GM19397 (cell line): Measurements from ENCODE around the gene MARVELD3.
"Not testable (repeated sequence)": the region's sequence is repeated elsewhere in the genome, so short reads cannot be mapped to it uniquely, and the experiment has no call there.

Source experiments
- ATAC-seq: cut with Tn5 transposase; IDR thresholded peaks from one replicate; pipeline ENCODE4 v1.9.1; 2021; ENCODE audit warnings: mild to moderate bottlenecking, moderate library complexity; ENCODE audit not compliant: unreplicated experiment

MARVELD3 gene, protein sequence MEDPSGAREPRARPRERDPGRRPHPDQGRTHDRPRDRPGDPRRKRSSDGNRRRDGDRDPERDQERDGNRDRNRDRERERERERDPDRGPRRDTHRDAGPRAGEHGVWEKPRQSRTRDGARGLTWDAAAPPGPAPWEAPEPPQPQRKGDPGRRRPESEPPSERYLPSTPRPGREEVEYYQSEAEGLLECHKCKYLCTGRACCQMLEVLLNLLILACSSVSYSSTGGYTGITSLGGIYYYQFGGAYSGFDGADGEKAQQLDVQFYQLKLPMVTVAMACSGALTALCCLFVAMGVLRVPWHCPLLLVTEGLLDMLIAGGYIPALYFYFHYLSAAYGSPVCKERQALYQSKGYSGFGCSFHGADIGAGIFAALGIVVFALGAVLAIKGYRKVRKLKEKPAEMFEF

GRCh38 chr16:71626018-71626857 is at the start of gene MARVELD3:
TSS of gene MARVELD3 (plus strand) at chr16:71626184. CDS start at chr16:71626230, 46 bp downstream.
- ATAC-seq: no peak

DNA sequence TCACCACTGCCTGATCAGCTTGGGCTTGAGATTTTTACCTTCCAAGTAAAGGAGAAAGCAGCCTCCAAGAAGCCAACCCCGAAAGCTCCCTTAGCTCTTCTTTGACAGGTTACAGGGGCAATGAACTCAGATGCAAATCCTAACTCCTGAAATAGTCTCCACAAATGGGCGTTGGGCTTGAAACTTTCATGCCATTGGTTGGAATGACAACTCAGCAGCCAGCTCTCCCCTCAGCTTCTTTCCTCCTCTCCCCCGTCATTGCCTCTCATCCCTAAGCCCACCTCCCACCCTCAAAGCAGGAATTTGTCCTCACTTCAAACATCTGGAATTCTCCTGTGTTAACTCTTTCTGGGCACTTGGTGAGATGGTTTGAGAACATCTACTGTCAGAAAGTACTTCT is 49.0 kb upstream of the MARVELD3 start, which contains the start of gene TAT:
Gene TAT (minus strand): TSS at position 122 of the 400 bp plus-strand sequence. CDS start 677 bp downstream, outside the sequence.
- no peak for ATAC-seq

DNA sequence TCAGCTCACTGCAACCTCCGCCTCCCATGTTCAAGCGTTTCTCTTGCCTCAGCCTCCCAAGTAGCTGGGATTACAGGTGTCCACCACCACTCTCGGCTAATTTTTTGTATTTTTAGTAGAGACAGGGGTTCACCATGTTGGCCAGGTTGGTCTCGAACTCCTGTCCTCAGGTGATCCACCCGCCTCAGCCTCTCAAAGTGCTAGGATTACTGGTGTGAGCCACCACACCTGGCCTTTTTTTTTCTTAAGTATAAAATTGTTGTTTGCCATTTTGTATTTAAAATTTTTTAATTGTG is 43.5 kb upstream of the MARVELD3 start:
- ATAC-seq: not testable (repeated sequence)

GRCh38 chr16:71584543-71585317 is 41.3 kb upstream of the MARVELD3 start:
- no peak for ATAC-seq

DNA sequence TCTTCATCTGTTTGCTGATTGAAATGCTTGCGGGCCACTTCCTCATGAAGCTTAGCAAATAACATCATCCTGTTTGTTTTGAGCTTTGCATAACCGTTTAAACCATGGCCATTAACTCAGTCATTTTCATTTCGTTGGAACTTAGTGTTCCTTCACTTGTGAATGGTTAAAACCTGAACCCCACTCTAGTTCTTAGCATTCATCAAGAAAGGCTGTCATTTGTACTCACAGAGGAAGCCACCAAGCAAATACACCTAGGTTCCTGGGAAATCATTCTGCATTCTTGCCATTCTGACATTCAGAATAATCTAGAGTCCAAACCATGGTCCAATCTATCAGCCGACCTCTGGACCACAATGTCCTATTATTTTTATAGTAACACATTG is 40.7 kb upstream of the MARVELD3 start:
- no peak for ATAC-seq

DNA sequence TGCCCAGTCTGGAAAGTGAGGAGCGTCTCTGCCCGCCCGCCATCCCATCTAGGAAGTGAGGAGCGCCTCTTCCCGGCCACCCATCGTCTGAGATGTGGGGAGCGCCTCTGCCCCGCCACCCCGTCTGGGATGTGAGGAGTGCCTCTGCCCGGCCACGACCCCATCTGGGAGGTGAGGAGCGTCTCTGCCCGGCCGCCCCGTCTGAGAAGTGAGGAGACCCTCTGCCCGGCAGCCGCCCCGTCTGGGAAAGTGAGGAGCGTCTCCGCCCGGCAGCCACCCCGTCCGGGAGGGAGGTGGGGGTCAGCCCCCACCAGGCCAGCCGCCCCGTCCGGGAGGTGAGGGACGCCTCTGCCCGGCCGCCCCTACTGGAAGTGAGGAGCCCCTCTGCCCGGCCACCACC is 36.6 kb upstream of the MARVELD3 start:
- not testable (repeated sequence) for ATAC-seq

DNA sequence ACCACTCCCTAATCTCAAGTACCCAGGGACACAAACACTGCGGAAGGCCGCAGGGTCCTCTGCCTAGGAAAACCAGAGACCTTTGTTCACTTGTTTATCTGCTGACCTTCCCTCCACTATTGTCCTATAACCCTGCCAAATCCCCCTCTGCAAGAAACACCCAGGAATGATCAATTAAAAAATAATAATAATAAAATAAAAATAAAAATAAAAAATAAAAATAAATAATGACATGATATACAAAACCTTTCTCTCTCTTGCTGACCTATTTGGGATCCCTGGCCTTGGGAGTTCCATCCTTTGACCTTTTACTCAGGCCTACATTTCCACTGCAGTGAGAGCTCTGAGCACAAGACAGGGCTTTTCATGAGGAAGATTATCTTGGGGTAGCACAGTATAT is 35.9 kb upstream of the MARVELD3 start:
- not testable (repeated sequence) for ATAC-seq

DNA sequence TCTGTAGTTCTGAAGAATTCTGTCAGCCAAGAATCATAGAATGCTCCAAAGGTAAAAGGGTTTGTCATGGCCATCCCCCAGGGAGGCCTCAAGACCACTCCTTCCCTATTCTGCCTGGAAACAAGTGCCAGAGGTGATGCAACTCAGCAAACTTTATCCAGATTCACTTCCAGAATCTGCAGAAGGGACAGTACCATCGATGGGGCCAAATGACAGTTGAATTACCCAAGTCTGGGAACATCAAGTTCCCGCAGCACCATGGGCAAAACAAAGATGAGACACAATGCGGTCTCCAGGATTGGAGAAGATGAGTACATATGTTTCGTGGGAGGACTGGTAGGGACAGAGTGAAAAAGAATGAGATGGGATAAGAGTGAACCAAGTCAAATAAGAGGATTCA is 35.4 kb upstream of the MARVELD3 start:
- no peak for ATAC-seq

- ATAC-seq: no peak
Observed at GRCh38 chr16:71591917-71592316, 34.1 kb upstream of the MARVELD3 start.

DNA sequence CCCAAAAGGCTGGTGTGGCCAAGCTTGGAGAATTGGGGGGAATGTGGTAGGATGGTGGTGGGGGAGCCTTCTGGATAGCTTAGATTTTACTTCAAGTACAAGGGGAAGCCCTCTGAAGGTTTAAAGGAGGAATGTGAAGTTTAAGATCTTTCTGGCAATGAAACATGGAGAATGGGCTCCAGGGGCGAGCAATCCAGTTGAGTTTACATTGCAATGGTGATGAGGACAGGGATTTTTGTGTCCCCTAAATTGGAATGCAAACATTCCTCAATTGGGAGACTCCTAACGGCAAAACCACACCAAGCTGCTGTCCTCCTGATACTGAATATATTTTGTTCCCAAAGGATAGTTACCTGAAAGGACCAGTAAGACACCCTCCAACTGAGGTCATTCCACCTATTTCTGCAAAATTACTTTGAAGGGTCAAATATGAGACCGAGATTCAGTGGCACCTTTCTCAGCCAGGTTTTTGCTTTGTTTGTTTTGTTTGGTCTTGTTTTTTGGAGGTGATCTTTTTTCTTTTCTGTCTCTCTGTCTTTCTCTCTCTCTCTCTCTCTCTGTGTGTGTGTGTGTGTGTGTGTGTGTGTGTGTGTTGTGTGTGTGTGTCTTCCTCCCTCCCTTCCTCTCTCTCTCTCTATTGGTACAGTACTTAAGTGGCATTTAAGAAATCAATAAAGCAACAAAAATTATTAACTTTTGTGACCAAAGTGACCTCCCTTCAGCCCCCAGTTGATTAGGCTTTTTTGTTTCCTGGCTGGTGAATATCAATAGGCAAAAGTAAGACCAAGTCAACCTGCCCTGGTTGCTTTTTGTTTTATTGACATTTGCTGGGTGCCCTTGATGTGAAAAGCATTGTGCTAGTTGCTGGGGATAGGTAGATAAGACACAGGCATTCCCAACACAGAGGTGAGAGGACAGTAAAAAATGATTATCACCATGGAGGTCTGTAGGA is 32.7 kb upstream of the MARVELD3 start:
- ATAC-seq: no peak

GRCh38 chr16:71594000-71594646 is 31.9 kb upstream of the MARVELD3 start:
- ATAC-seq: no peak

DNA sequence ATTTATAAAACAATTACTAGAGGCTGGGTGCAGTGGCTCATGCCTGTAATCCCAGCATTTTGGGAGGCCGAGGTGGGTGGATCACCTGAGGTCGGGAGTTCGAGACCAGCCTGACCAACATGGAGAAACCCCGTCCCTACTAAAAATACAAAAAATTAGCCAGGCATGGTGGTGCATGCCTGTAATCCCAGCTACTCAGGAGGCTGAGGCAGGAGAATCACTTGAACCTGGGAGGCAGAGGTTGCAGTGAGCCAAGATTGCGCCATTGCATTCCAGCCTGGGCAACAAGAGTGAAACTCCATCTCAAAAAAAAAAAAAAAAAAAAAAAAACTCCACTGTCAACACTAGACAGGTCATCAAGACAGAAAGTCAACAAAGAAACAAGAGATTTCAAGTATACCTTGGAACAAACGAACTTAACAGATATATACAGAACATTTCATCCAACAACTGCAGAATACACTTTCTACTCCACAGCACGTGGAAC is 30.6 kb upstream of the MARVELD3 start:
- not testable (repeated sequence) for ATAC-seq

GRCh38 chr16:71598426-71598825 is 27.6 kb upstream of the MARVELD3 start:
- ATAC-seq: not testable (repeated sequence)

DNA sequence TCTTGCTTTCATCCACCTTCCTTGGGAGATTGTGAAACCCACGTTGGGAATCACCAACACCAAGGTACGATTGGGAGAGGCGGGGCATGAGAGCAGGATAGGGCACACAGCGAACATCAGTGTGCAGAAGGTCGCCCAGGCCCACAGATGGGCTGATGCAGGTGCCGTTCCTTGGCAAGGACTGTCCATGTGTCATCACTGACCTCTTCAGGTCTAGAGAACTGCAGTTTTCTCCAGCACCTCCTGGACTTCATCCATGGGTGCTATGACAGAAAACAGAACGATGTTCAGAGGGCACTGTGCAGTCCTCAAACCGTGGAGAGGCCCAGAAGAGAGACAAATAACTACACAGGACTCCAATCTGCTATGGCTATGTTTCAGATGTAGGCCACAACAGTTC is 25.2 kb upstream of the MARVELD3 start:
- ATAC-seq: no peak

GRCh38 chr16:71609066-71609465 is 16.9 kb upstream of the MARVELD3 start:
- ATAC-seq: no peak

GRCh38 chr16:71610447-71610846 is 15.5 kb upstream of the MARVELD3 start:
- ATAC-seq: no peak

GRCh38 chr16:71610936-71611871 is 14.8 kb upstream of the MARVELD3 start:
- no peak for ATAC-seq

DNA sequence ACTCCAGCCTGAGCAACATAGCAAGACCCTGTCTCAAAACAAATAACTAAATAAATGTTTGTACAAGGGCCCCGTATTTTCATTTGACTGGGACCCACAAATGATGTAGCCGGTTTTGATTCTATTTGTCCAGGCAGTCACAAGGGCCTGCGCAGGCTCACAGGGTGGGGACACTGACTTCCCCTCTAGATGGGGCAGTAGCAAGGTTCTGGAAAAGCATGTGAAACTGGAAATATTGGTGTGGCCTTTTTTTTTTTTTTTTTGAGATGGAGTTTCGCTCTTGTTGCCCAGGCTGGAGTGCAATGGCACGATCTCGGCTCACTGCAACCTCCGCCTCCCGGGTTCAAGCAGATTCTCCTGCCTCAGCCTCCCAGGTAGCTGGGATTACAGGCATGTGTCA is 11.0 kb upstream of the MARVELD3 start:
- not testable (repeated sequence) for ATAC-seq
